Measurements from ENCODE around the gene NEMF. TPM values are rescaled to one million over a fixed set of nuclear protein-coding genes. Genes with fewer than 3 reads are reported as not detected.

NEMF gene
- total RNA-seq, result 48.6 and 61.4 TPM in 2 replicates

GRCh38 chr14:49852301-49853157 lies at the start of gene NEMF:
Gene NEMF, minus strand, starts transcription at chr14:49852788. Its CDS starts 35 bp downstream, at chr14:49852753.

GRCh38 chr14:49892636-49893308 lies 40.2 kb upstream of the NEMF start, which contains the start of gene ARF6:
Gene ARF6, plus strand, starts transcription at chr14:49893082. Its CDS starts 655 bp downstream, at chr14:49893737.

GRCh38 chr14:49767571-49768300 lies 84.9 kb downstream of the NEMF start, which contains the start of gene KLHDC2:
Gene KLHDC2, plus strand, starts transcription at chr14:49768153. Its CDS starts 316 bp downstream, at chr14:49768469.

Small RNA genes within 50 kb of the gene (small RNA-seq; reads per million reads assigned to genes)
- gene RF00019 (ENCODE audit: low replicate concordance), result not detected
- 2.3 reads per million, percentile 72 among the genes with 10 or more reads in this experiment for gene RN7SL2 (ENCODE audit: low replicate concordance)
- 2.5 reads per million, percentile 75 among the genes with 10 or more reads in this experiment for gene RN7SL3 (ENCODE audit: low replicate concordance)
- gene RNU6-189P (ENCODE audit: low replicate concordance), result not detected
- not detected for gene RNU6-539P (ENCODE audit: low replicate concordance)

Other genes with a start within 250 kb of the NEMF start
- gene RPL36AL, start 232.2 kb downstream of the NEMF start, total RNA-seq, result 93.6 and 363 TPM in 2 replicates
- gene MGAT2, start 232.0 kb downstream of the NEMF start, total RNA-seq, result 133 and 162 TPM in 2 replicates
- gene DNAAF2, start 217.5 kb downstream of the NEMF start, total RNA-seq, result 8.3 and 11.2 TPM in 2 replicates
- gene POLE2, start 164.6 kb downstream of the NEMF start, total RNA-seq, result 1.3 and 19.2 TPM in 2 replicates
- 1.6 and 2.4 TPM in 2 replicates for gene KLHDC1, start 159.7 kb downstream of the NEMF start, total RNA-seq
- 50.1 and 78.3 TPM in 2 replicates for gene KLHDC2, start 84.6 kb downstream of the NEMF start, total RNA-seq
- 41.4 and 88.0 TPM in 2 replicates for gene ARF6, start 40.3 kb upstream of the NEMF start, total RNA-seq